NCI-H526 (cell line): ENCODE results near the gene CELSR1.
"Not testable (repeated sequence)": the region's sequence is repeated elsewhere in the genome, so short reads cannot be mapped to it uniquely, and the experiment has no call there.

Experiments
- DNase-seq, 2 experiments: peaks; one replicate each; lab custom pipeline; 2025; lab: John Stamatoyannopoulos, UW

Gene CELSR1

DNA sequence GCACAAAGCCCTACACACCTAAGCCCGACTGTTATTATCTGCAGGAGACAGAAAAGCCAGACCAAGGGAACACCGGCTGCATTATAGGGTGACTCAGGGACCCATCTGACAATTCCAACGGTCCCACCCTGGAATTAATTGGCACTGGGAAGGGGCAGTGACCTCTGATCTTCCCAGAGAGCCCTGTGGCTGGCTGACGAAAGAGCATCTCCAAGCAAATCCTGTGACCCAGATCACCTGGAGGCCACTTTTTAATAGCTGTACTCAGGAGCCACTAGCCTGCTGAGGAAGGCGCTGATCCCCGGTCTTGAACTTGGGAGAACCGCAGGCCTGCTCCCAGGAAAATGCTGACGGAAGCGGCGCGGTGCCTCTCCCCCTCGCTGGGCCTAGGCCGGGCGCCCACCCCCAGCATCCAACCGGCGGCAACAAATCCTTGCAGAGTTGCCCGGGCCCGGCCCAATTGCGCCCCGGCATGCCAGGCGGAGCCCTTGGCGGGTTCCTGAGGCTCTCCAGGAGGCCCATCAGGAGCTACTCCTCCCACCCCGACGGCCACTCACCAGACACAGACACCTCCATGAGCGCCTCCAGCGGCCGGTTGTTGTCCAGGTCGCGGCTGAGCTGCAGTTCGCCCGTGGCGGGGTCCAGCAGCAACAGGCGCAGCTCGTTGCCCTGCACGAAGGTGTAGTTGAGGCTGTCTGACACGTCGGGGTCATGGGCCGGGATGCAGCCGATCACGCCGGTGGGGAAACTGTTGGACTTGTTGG, 4.2 kb downstream of the CELSR1 start:
- DNase-seq: no peak

DNA sequence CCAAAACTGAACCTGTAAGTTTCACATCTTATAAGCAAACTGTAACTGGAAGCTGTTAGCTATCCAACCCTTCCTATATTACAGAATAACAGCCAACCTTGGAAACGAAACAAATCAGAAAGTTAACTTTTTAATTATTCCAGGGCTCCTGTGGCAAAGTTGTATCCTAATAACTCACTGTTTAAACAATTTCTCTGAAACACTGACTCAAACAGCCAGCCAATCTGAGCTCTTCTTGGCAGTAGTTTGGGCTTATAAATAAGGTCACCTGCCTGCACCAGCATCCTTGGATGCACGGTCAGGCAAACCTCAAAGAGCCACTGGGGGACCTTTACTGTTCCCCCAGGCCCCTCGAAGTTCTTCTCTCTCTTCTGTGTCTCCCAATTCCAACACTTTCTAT, 5.0 kb downstream of the CELSR1 start:
- DNase-seq: no peak

DNA sequence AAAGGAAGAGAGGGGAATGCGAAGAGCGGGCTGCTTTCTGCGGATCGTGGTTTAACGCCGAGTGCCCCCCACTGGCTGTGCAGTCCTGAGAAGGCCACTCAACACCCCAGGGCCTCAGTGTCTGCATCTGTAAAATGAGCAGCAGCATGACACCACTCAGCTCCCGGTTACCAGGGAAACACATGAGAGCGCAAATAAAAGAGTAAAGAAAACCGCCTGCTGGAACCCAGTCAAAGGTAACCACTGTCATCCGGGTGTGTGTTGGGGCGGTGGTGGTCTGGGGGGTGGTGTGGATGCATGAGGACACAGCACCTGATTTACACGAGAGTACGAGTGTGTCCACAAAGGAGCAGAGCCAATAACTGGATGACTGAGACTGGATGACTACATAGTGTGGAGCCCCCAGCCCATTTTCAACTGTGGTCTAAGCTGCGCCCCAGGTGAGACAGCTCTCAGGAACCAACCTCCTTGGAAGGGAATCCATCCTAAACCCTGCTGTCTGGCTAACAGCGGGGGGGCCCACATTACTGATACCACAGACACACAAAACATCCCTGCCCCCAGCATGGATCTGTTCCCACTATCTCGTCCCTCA, 5.7 kb downstream of the CELSR1 start:
- DNase-seq: no peak

GRCh38 chr22:46528121-46528610, 9.3 kb downstream of the CELSR1 start:
- DNase-seq: no peak

- no peak for DNase-seq
These were observed 11.1 kb downstream of the CELSR1 start for GRCh38 chr22:46526244-46526839.

GRCh38 chr22:46525389-46526243, 11.8 kb downstream of the CELSR1 start:
- DNase-seq: no peak

DNA sequence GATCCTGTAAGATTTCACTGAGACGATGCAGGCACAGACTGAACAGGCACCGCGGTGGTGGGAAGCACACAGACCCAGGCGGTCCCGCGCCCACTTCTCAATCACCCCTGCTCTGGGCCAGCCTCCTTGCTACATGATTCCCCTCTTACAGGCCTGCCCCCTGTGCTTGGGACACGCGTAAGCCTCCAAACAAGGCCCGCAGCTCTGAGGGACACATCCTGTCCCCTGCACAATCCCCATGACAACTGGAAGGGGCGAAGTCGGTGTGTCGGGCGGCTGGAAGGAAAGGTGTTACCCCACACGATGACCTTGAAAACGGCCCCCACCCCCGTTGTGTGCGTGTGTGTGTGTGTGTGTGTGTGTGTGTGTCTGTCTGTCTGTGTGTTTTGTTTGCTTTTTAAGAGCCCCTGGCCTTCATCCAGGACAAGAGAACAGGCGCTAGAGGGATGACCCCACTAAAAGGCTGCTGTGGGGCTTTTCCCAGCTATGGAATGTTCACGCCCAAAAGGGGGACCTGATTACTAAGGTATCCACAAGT, 13.1 kb downstream of the CELSR1 start:
- DNase-seq: no peak

DNA sequence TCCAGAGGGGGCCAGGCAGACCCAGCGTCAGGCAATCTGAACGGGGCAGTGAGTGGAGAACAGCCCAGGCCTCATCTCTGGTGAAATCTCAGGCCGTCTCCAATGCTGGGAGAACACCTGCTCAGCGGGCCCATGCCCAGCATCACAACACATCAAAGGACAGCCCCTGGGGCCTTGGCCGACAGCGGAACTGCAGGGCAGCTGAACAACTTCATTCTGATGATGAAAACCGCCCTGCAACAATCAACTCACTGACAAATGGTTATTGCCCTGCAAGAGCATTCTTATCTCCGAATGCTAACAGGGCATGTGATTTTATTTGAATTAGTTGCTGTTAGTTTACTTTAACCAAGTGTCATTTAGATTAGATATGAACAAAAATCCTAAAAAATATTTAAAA, 14.6 kb downstream of the CELSR1 start:
- no peak for DNase-seq

GRCh38 chr22:46521994-46522393, 15.4 kb downstream of the CELSR1 start:
- no peak for DNase-seq

DNA sequence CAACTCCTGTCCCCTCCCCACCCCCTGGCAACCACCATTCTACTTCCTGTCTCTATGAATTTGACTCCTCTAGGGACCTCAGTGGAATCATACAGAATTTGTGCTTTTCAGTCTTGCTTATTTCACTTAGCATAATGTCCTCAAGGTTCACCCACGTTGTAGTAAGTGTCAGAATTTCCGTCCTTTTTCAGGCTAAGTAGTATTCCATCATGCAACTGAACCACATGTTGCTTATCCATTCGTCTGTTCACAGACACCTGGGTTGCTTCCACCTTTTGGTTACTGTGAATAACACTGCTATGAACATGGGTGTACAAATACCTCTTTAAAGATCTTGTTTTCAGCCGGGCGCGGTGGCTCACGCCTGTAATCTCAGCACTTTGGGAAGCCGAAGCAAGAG, 16.5 kb downstream of the CELSR1 start:
- DNase-seq: no peak

- DNase-seq: no peak
These were observed 18.0 kb downstream of the CELSR1 start for GRCh38 chr22:46519377-46519776.

GRCh38 chr22:46518542-46519325, 18.7 kb downstream of the CELSR1 start:
- no peak for DNase-seq

DNA sequence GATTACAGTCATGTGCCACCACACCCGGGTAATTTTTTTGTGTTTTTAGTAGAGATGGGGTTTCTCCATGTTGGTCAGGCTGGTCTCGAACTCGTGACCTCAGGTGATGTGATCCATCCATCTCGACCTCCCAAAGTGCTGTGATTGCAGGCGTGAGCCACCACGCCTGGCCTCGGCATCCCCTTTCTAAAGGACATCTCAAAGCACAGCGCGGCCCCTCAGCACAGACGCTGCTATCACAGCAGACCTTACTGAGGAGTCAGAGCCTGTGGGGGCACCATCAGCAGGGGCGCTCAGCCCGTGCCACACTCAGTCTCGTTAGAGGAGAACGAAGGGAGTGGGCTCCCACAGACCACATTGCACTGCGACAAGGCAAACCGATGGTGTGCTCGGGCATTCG, 19.4 kb downstream of the CELSR1 start:
- no peak for DNase-seq

DNA sequence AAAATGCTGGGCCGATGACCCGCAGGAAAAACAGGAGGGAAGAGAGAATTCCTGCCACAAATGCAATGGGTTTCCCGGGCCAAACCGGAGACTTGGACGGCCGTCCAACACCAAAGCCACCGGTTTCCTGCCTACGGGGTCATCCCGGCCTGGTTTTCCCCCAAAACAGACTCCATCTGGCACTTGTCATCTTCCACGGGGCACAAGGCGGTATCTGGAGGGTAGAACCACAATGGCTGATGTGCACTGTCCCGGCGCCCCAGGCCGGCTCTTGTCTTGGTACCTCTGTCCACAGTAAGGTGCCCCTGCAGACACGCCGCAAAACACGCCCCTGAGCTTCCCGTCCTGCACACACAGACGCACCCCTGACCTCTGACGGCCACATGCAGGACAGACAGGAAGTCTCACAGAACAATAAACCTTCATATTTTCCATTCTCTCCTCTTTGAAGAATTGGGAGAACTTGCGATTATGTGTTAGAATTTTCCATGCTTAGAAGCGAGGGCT, 20.1 kb downstream of the CELSR1 start:
- DNase-seq: no peak

DNA sequence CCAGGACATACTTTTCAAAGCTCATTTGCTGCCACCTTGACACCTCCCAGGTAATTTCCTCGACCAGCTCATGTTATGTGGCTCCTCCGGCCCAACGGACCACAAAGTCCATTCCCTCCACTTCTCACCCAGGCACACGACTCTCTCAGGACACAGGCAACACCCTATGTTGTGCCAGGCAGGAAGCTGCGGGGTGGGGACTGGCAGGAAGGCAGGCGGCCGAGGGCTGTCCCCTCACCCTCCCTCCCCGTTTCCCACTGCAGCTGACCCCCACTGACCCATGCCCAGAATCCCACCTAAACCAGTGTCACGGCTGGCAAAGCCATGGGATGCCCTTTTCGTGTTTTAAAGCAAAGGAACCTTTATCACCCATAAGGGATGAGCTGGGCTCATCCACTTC, 20.8 kb downstream of the CELSR1 start:
- no peak for DNase-seq

- not testable (repeated sequence) for DNase-seq
These were observed 21.3 kb downstream of the CELSR1 start for GRCh38 chr22:46516112-46516487.

GRCh38 chr22:46515208-46516111, 22.0 kb downstream of the CELSR1 start:
- DNase-seq: peak in 1 of 2 experiments; percentile 12

- DNase-seq: no peak
These were observed 22.7 kb downstream of the CELSR1 start for GRCh38 chr22:46514592-46515207.

DNA sequence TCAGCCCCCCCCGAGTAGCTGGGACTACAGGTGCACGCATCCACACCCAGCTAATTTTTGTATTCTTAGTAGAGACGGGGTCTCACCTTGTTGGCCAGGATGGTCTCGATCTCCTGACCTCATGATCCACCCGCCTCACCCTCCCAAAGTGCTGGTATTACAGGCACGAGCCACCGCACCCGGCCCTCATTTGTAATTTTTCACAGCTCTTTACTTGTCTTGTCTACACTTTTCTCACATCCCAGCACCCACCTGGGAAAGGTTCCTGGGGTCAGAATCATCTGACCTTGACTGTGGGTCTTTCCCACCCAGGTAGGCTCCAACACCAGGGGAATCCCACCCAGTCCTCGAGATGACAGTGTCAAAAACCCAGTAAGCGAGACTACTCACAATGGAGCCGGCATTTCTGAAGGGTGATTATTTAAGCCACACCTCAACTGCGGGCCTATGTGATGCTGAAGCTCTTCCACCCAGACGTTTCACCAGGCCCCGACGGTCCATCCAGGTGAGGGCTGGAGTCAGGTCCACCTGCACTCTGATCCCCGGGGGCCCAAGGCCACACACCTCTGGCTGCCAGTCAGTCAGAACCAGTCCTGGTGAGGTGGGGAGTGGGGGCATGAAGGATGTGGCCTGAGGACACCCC, 23.4 kb downstream of the CELSR1 start:
- no peak for DNase-seq
